Measurements from ENCODE around the gene EFHB.
"Not testable (repeated sequence)": the region's sequence is repeated elsewhere in the genome, so short reads cannot be mapped to it uniquely, and the experiment has no call there.

EFHB gene

GRCh38 chr3:19917167-19917566 is 16.9 kb downstream of the EFHB start:
- H3K27me3 Mint-ChIP-seq: no peaks in the 10 kb centered on the region
- no peak overlapping the region for H3K4me3 Mint-ChIP-seq
- ATAC-seq (replicated peaks; ENCODE audit: extremely low read depth, poor library complexity, severe bottlenecking) (no peak), DNase-seq (ENCODE audit: low spot score in 2 of 2) (no peak)
- H3K36me3 Mint-ChIP-seq (ENCODE audit: insufficient read depth): no peaks in the 10 kb centered on the region
- no peak overlapping the region for H3K27ac Mint-ChIP-seq (ENCODE audit: low read depth)
- H3K4me1 Mint-ChIP-seq: no peaks in the 10 kb centered on the region
- peaks cover 5% of the 10 kb centered on the region for H3K9me3 Mint-ChIP-seq

DNA sequence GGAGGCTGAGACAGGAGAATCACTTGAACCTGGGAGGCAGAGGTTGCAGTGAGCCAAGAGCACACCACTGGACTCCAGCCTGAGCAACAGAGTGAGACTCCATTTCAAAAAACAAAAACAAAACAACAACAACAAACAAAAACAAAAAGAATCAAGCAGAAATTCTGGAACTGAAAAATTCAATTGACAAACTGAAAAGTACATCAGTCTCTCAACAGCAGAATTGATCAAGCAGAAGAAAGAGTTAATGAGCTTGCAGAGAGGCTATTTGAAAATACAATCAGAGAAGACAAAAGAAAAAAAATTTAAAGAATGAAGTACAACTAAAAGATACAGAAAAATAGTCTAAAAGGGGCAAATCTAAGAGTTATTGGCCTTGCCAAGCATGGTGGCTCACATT is 22.6 kb downstream of the EFHB start:
- no peaks in the 10 kb centered on the region for H3K4me1 Mint-ChIP-seq
- H3K27ac Mint-ChIP-seq (ENCODE audit: low read depth): no peak overlapping the region
- H3K9me3 Mint-ChIP-seq: peaks cover 14% of the 10 kb centered on the region
- no peak overlapping the region for H3K4me3 Mint-ChIP-seq
- ATAC-seq (replicated peaks; ENCODE audit: extremely low read depth, poor library complexity, severe bottlenecking): no peak
- H3K27me3 Mint-ChIP-seq: no peaks in the 10 kb centered on the region
- no peaks in the 10 kb centered on the region for H3K36me3 Mint-ChIP-seq (ENCODE audit: insufficient read depth)
- DNase-seq (ENCODE audit: low spot score in 2 of 2): no peak

DNA sequence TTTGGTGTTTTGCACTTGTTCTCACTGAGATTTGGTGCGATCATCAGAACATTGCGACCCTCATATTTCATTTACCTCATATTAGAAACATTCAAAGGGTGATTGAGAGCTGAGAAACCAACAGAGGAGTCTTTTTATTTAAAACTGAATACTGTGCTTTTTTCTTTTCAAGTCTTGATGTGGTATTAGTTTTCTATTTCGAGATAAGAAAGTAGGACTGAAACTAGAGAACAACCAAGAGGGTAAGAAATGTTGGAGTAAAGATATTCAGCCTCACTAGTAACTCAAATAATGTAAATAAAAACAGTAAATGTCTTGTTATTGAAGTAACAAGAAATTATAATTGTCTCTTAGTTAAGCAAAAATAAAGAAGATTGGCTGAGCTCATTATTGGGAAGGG is 26.5 kb downstream of the EFHB start:
- ATAC-seq (replicated peaks; ENCODE audit: extremely low read depth, poor library complexity, severe bottlenecking): no peak
- no peaks in the 10 kb centered on the region for H3K36me3 Mint-ChIP-seq (ENCODE audit: insufficient read depth)
- peaks cover 10% of the 10 kb centered on the region for H3K9me3 Mint-ChIP-seq
- no peak for DNase-seq (ENCODE audit: low spot score in 2 of 2)
- no peaks in the 10 kb centered on the region for H3K4me1 Mint-ChIP-seq
- H3K27ac Mint-ChIP-seq (ENCODE audit: low read depth): no peak overlapping the region
- no peaks in the 10 kb centered on the region for H3K27me3 Mint-ChIP-seq
- H3K4me3 Mint-ChIP-seq: no peak overlapping the region

GRCh38 chr3:19903649-19904048 is 30.4 kb downstream of the EFHB start:
- no peaks in the 10 kb centered on the region for H3K9me3 Mint-ChIP-seq
- H3K27ac Mint-ChIP-seq (ENCODE audit: low read depth): no peak overlapping the region
- no peaks in the 10 kb centered on the region for H3K4me1 Mint-ChIP-seq
- DNase-seq (ENCODE audit: low spot score in 2 of 2): no peak
- no peak overlapping the region for H3K4me3 Mint-ChIP-seq
- no peaks in the 10 kb centered on the region for H3K36me3 Mint-ChIP-seq (ENCODE audit: insufficient read depth)
- ATAC-seq (replicated peaks; ENCODE audit: extremely low read depth, poor library complexity, severe bottlenecking): no peak
- no peaks in the 10 kb centered on the region for H3K27me3 Mint-ChIP-seq

DNA sequence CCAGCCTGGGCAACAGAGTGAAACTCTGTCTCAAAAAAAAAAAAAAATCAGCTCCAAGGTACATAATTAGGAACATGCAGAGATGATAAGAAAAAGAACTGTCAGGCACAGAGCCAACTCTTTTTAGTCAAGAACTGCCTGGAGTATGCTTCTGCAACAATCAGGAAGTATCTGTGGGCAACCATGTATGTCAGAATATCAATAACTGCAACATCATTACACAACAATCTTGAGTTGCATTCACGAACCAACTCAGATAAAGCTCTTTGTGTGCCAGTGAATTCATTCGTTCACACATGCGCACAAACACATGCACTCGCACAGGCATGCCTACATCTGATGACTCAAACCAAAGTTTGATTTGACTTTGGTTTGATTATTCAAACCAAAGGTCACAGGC is 32.1 kb downstream of the EFHB start:
- Mint-ChIP-seq H3K36me3 (ENCODE audit: insufficient read depth) (no peaks in the 10 kb centered on the region), H3K27me3 (no peaks in the 10 kb centered on the region), H3K9me3 (no peaks in the 10 kb centered on the region), H3K4me1 (no peaks in the 10 kb centered on the region), H3K4me3 (no peak overlapping the region), H3K27ac (ENCODE audit: low read depth) (no peak overlapping the region)
- ATAC-seq (replicated peaks; ENCODE audit: extremely low read depth, poor library complexity, severe bottlenecking) (no peak), DNase-seq (ENCODE audit: low spot score in 2 of 2) (no peak)

- Mint-ChIP-seq H3K36me3 (ENCODE audit: insufficient read depth) (no peaks in the 10 kb centered on the region), H3K27ac (ENCODE audit: low read depth) (no peak overlapping the region), H3K9me3 (no peaks in the 10 kb centered on the region), H3K27me3 (no peaks in the 10 kb centered on the region), H3K4me1 (no peaks in the 10 kb centered on the region), H3K4me3 (no peak overlapping the region)
- DNase-seq (ENCODE audit: low spot score in 2 of 2) (no peak), ATAC-seq (replicated peaks; ENCODE audit: extremely low read depth, poor library complexity, severe bottlenecking) (no peak)
These were observed 32.7 kb downstream of the EFHB start for GRCh38 chr3:19901337-19901736.

- not testable (repeated sequence) for H3K27ac Mint-ChIP-seq (ENCODE audit: low read depth); H3K9me3 Mint-ChIP-seq; DNase-seq (ENCODE audit: low spot score in 2 of 2); H3K27me3 Mint-ChIP-seq; H3K4me1 Mint-ChIP-seq; H3K4me3 Mint-ChIP-seq; H3K36me3 Mint-ChIP-seq (ENCODE audit: insufficient read depth); ATAC-seq (replicated peaks; ENCODE audit: extremely low read depth, poor library complexity, severe bottlenecking)
These were observed 34.2 kb downstream of the EFHB start for GRCh38 chr3:19899833-19900232.

DNA sequence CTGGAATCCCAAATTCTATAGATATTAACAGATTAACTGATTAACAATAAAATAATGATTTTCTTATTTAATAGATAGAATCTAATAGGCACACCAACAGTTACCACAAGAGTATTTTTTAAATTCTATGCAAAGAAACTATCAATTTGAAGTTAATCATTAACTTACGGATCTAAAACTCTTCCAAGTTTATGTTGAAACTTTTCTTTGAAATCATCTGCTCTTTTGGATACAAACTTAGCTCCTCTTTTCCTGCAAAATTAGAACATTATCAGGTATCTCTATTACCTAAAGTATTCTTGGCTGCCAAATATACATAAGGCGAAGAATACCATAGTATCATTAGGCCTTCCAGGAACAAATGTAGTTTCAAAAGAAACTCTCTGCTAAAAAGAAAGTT is 34.8 kb downstream of the EFHB start:
- DNase-seq (ENCODE audit: low spot score in 2 of 2): no peak
- Mint-ChIP-seq H3K9me3 (no peaks in the 10 kb centered on the region), H3K27me3 (no peaks in the 10 kb centered on the region), H3K4me1 (no peaks in the 10 kb centered on the region), H3K4me3 (no peak overlapping the region), H3K27ac (ENCODE audit: low read depth) (no peak overlapping the region), H3K36me3 (ENCODE audit: insufficient read depth) (no peaks in the 10 kb centered on the region)
- no peak for ATAC-seq (replicated peaks; ENCODE audit: extremely low read depth, poor library complexity, severe bottlenecking)

GRCh38 chr3:19898721-19899120 is 35.3 kb downstream of the EFHB start:
- DNase-seq (ENCODE audit: low spot score in 2 of 2) (no peak), ATAC-seq (replicated peaks; ENCODE audit: extremely low read depth, poor library complexity, severe bottlenecking) (no peak)
- Mint-ChIP-seq H3K27me3 (no peaks in the 10 kb centered on the region), H3K4me1 (no peaks in the 10 kb centered on the region), H3K9me3 (no peaks in the 10 kb centered on the region), H3K36me3 (ENCODE audit: insufficient read depth) (no peaks in the 10 kb centered on the region), H3K4me3 (no peak overlapping the region), H3K27ac (ENCODE audit: low read depth) (no peak overlapping the region)

- Mint-ChIP-seq H3K4me1 (no peaks in the 10 kb centered on the region), H3K4me3 (no peak overlapping the region), H3K27ac (ENCODE audit: low read depth) (no peak overlapping the region), H3K36me3 (ENCODE audit: insufficient read depth) (no peaks in the 10 kb centered on the region), H3K9me3 (no peaks in the 10 kb centered on the region), H3K27me3 (no peaks in the 10 kb centered on the region)
- DNase-seq (ENCODE audit: low spot score in 2 of 2): no peak
- no peak for ATAC-seq (replicated peaks; ENCODE audit: extremely low read depth, poor library complexity, severe bottlenecking)
These were observed 42.3 kb downstream of the EFHB start for GRCh38 chr3:19891740-19892139.

- ATAC-seq (replicated peaks; ENCODE audit: extremely low read depth, poor library complexity, severe bottlenecking): no peak
- DNase-seq (ENCODE audit: low spot score in 2 of 2): no peak
- Mint-ChIP-seq H3K27ac (ENCODE audit: low read depth) (no peak overlapping the region), H3K27me3 (no peaks in the 10 kb centered on the region), H3K36me3 (ENCODE audit: insufficient read depth) (no peaks in the 10 kb centered on the region), H3K4me1 (no peaks in the 10 kb centered on the region), H3K4me3 (no peak overlapping the region), H3K9me3 (no peaks in the 10 kb centered on the region)
These were observed 45.4 kb downstream of the EFHB start for GRCh38 chr3:19888428-19889152.

DNA sequence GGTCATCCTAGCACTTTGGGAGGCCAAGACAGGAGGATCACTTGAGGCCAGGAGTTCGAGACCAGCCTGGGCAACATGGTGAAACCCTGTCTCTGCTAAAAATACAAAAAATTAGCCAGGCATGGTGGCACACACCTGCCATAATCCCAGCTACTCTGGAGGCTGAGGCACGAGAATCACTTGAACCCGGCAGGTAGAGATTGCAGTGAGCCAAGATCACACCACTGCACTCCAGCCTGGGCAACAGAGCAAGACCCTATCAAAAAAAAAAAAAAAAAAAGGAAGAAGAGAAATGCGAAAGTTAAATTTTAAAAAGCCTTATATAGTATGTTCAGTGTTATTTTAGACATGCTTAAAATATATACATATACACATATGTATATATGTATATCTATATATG is 46.9 kb downstream of the EFHB start:
- not testable (repeated sequence) for H3K36me3 Mint-ChIP-seq (ENCODE audit: insufficient read depth); H3K27ac Mint-ChIP-seq (ENCODE audit: low read depth); ATAC-seq (replicated peaks; ENCODE audit: extremely low read depth, poor library complexity, severe bottlenecking); H3K4me1 Mint-ChIP-seq; H3K27me3 Mint-ChIP-seq; H3K4me3 Mint-ChIP-seq; H3K9me3 Mint-ChIP-seq; DNase-seq (ENCODE audit: low spot score in 2 of 2)

- DNase-seq (ENCODE audit: low spot score in 2 of 2): no peak
These were observed 47.6 kb downstream of the EFHB start for GRCh38 chr3:19886404-19886803.

DNA sequence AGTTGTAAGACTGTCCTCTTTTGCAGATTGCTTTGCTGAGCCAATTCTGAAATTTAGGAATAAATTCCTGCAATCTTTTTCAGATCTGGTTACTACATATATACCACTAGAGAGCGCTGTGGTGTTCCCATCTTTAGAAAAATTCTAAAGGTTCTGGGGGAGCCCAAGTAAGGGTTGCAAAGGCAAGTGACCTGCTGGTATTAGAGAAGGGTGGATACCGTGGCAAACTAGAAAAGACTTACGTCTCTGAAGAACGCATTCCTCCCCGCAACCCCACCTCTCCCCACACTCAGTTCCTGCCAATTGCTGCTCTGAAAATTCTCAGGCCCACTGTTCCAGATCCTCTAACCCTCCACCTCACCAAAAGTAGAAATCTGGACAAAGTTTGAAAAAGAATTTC is 48.5 kb downstream of the EFHB start:
- DNase-seq (ENCODE audit: low spot score in 2 of 2) (no peak), ATAC-seq (replicated peaks; ENCODE audit: extremely low read depth, poor library complexity, severe bottlenecking) (no peak)
- Mint-ChIP-seq H3K36me3 (ENCODE audit: insufficient read depth) (no peaks in the 10 kb centered on the region), H3K27ac (ENCODE audit: low read depth) (no peak overlapping the region), H3K9me3 (no peaks in the 10 kb centered on the region), H3K4me1 (no peaks in the 10 kb centered on the region), H3K27me3 (no peaks in the 10 kb centered on the region), H3K4me3 (no peak overlapping the region)

More at GRCh38 chr3:19886404-19886803, 47.6 kb downstream of the EFHB start:
- H3K36me3 Mint-ChIP-seq (ENCODE audit: insufficient read depth): no peaks in the 10 kb centered on the region
- no peak overlapping the region for H3K4me3 Mint-ChIP-seq
- H3K27me3 Mint-ChIP-seq: no peaks in the 10 kb centered on the region
- H3K4me1 Mint-ChIP-seq: no peaks in the 10 kb centered on the region
- no peak for ATAC-seq (replicated peaks; ENCODE audit: extremely low read depth, poor library complexity, severe bottlenecking)
- H3K27ac Mint-ChIP-seq (ENCODE audit: low read depth): no peak overlapping the region
- no peaks in the 10 kb centered on the region for H3K9me3 Mint-ChIP-seq
